ENCODE results near the gene ASCC1.

DNA sequence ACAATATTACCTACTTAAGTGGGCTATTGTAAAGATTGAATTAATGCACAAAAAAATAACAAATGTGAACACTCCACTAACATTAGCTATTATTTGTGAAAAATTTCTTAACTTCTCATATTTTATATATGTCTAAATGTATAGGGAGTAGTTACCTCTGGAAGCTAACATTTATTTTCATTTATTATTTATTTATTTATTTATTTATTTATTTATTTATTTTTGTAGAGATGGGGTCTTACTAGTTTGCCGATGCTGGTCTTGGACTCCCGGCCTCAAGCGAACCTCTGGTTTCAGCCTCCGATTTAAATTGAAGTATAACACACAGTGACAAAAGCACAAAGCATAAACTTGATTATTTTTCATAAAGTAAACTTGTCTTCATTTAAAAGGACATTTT lies 122.6 kb downstream of the ASCC1 start:
- TF ChIP-seq, protein P1, sequence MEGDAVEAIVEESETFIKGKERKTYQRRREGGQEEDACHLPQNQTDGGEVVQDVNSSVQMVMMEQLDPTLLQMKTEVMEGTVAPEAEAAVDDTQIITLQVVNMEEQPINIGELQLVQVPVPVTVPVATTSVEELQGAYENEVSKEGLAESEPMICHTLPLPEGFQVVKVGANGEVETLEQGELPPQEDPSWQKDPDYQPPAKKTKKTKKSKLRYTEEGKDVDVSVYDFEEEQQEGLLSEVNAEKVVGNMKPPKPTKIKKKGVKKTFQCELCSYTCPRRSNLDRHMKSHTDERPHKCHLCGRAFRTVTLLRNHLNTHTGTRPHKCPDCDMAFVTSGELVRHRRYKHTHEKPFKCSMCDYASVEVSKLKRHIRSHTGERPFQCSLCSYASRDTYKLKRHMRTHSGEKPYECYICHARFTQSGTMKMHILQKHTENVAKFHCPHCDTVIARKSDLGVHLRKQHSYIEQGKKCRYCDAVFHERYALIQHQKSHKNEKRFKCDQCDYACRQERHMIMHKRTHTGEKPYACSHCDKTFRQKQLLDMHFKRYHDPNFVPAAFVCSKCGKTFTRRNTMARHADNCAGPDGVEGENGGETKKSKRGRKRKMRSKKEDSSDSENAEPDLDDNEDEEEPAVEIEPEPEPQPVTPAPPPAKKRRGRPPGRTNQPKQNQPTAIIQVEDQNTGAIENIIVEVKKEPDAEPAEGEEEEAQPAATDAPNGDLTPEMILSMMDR (IDR thresholded peaks at IDR 0.05 in 8 of 11, conservative IDR thresholded peaks at IDR 0.05 in 3 of 11), result no peak
- no peak for TF ChIP-seq POLR2AphosphoS5 (IDR thresholded peaks at IDR 0.05)
- no peak for TF ChIP-seq POLR2A (IDR thresholded peaks at IDR 0.05)

Data from spleen (tissue), 7 donors.